Caco-2 (cell line): Measurements from ENCODE around the gene CDKN2B. TPM values are rescaled to one million over a fixed set of nuclear protein-coding genes. Genes with fewer than 3 reads are reported as not detected.

Source experiments
- BruUV-seq: library from RNA; stranded (reverse); fragments of 400-500 nt; replicated peaks from 2 replicates; lab custom pipeline; 2021; lab: Mats Ljungman, UMichigan
- CTCF ChIA-PET: fragments of 300-600 bp; sonication (Branson Sonifier 250); formaldehyde crosslinking; loops from one replicate; lab custom pipeline; 2022; ENCODE audit warnings: antibody characterized with exemption; lab: Charles Lee
- POLR2A ChIA-PET: fragments of 300-600 bp; sonication (Branson Sonifier 250); formaldehyde crosslinking; loops from one replicate; lab custom pipeline; 2022; ENCODE audit warnings: antibody characterized with exemption; lab: Charles Lee
- DNase-seq, 2 experiments: peaks; one replicate each; pipeline versions ENCODE4 v3.0.0 to v3.0.0-alpha.2; 2020 to 2022
- H3K27me3 ChIP-seq: replicated peaks from 2 replicates; pipeline ENCODE4 v1.6.0; 2011; ENCODE audit warnings: low read length; ENCODE audit not compliant: control insufficient read depth, insufficient read depth
- H3K36me3 ChIP-seq: 2 replicates; pipeline ENCODE4 v1.5.1; 2011; ENCODE audit warnings: low read length; ENCODE audit not compliant: control insufficient read depth, insufficient read depth
- H3K4me1 ChIP-seq: fragments of 250-450 bp; sonication (Bioruptor Pico); 2 replicates; pipeline ENCODE4 v1.5.1; 2020; ENCODE audit warnings: mild to moderate bottlenecking
- H3K4me3 ChIP-seq: 2 replicates; pipeline ENCODE4 v1.5.1; 2011; ENCODE audit warnings: low read depth, mild to moderate bottlenecking, control low read depth, low read length
- H3K9me3 ChIP-seq: fragments of 250-450 bp; sonication (Bioruptor Pico); 2 replicates; pipeline ENCODE4 v1.5.1; 2020; ENCODE audit warnings: mild to moderate bottlenecking, moderate library complexity
- H3K27ac Mint-ChIP-seq: one replicate; pipeline ENCODE4 v1.8.0; 2022; ENCODE audit warnings: mixed read lengths; ENCODE audit not compliant: unreplicated experiment
- H3K27me3 Mint-ChIP-seq: one replicate; pipeline ENCODE4 v1.8.0; 2022; ENCODE audit warnings: mixed read lengths; ENCODE audit not compliant: insufficient read depth, unreplicated experiment
- H3K36me3 Mint-ChIP-seq: one replicate; pipeline ENCODE4 v1.8.0; 2022; ENCODE audit warnings: mild to moderate bottlenecking, mixed read lengths; ENCODE audit not compliant: insufficient read depth, unreplicated experiment
- H3K4me1 Mint-ChIP-seq: one replicate; pipeline ENCODE4 v1.8.0; 2022; ENCODE audit warnings: low read depth, mixed read lengths; ENCODE audit not compliant: unreplicated experiment
- H3K4me3 Mint-ChIP-seq: one replicate; pipeline ENCODE4 v1.8.0; 2022; ENCODE audit warnings: mild to moderate bottlenecking, moderate library complexity, mixed read lengths; ENCODE audit not compliant: unreplicated experiment
- H3K9me3 Mint-ChIP-seq: one replicate; pipeline ENCODE4 v1.8.0; 2022; ENCODE audit warnings: mixed read lengths; ENCODE audit not compliant: unreplicated experiment
- intact Hi-C: fragments of 100-400 bp; cut with micrococcal nuclease; formaldehyde crosslinking; loops from one replicate; pipeline ENCODE4 v1.10.0; 2022; ENCODE audit not compliant: unreplicated experiment
- total RNA-seq: library from RNA; stranded (reverse); gene quantifications from 2 replicates; pipeline ENCODE4 v1.2.3, GENCODE V29; 2022
- TF ChIP-seq, protein P1 (sequence below), 2 experiments: fragments of 200-600 bp in 1 of 2; IDR thresholded peaks; 1 replicate in 1 of 2; 2 replicates in 1 of 2; pipeline versions ENCODE4 v1.5.1 to v1.8.0; 2011 to 2022; ENCODE audit warnings: antibody characterized with exemption in 1 of 2, control low read depth in 1 of 2, inconsistent platforms in 1 of 2, low read depth in 1 of 2, low read length in 1 of 2, mild to moderate bottlenecking in 1 of 2, moderate library complexity in 1 of 2; ENCODE audit not compliant: insufficient read depth in 1 of 2, severe bottlenecking in 1 of 2, unreplicated experiment in 1 of 2

CDKN2B gene
- total RNA-seq, 1 experiment from 2014 or later: 7.6 TPM

GRCh38 chr9:22009506-22009867, 382 bp upstream of the CDKN2B start:
- H3K27me3 ChIP-seq: no peaks in the 10 kb centered on the region
- H3K4me3 ChIP-seq: peak overlapping the region; percentile 91
- no peaks in the 10 kb centered on the region for H3K27me3 Mint-ChIP-seq
- no peak for DNase-seq
- H3K4me3 Mint-ChIP-seq: peak overlapping the region; percentile 100
- H3K4me1 ChIP-seq: no peaks in the 10 kb centered on the region
- peaks cover 10% of the 10 kb centered on the region for H3K36me3 Mint-ChIP-seq
- intact Hi-C loops: loop anchor here (1.0 to 2.0 kb wide), 4 partner anchors 15 to 230 kb away; partner anchors contain the start of genes CDKN2A and CDKN2B-AS1
- H3K36me3 ChIP-seq: no peaks in the 10 kb centered on the region
- no peaks in the 10 kb centered on the region for H3K9me3 ChIP-seq
- H3K4me1 Mint-ChIP-seq: no peaks in the 10 kb centered on the region
- BruUV-seq: TSS peak; percentile 63
- ChIA-PET CTCF (interaction anchor here (0.6 to 2.4 kb wide), 11 partner anchors 9 to 235 kb away, joined by 3 to 26 read pairs (median 7); partner anchors contain the start of genes CDKN2A and CDKN2B-AS1), POLR2A (interaction anchor here (0.9 to 1.5 kb wide), 3 partner anchors 9 to 94 kb away, joined by 3 to 9 read pairs (median 6); partner anchors contain the start of genes CDKN2A and CDKN2B-AS1)
- H3K27ac Mint-ChIP-seq: peak overlapping the region; percentile 51
- TF ChIP-seq, protein P1, sequence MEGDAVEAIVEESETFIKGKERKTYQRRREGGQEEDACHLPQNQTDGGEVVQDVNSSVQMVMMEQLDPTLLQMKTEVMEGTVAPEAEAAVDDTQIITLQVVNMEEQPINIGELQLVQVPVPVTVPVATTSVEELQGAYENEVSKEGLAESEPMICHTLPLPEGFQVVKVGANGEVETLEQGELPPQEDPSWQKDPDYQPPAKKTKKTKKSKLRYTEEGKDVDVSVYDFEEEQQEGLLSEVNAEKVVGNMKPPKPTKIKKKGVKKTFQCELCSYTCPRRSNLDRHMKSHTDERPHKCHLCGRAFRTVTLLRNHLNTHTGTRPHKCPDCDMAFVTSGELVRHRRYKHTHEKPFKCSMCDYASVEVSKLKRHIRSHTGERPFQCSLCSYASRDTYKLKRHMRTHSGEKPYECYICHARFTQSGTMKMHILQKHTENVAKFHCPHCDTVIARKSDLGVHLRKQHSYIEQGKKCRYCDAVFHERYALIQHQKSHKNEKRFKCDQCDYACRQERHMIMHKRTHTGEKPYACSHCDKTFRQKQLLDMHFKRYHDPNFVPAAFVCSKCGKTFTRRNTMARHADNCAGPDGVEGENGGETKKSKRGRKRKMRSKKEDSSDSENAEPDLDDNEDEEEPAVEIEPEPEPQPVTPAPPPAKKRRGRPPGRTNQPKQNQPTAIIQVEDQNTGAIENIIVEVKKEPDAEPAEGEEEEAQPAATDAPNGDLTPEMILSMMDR (IDR thresholded peaks at IDR 0.05; ENCODE audit: insufficient read depth in 1 of 2, low read depth in 1 of 2, low read length in 1 of 2, severe bottlenecking in 1 of 2, unreplicated experiment in 1 of 2): no peak
- H3K9me3 Mint-ChIP-seq: no peaks in the 10 kb centered on the region

GRCh38 chr9:22008384-22008716, 755 bp downstream of the CDKN2B start:
- H3K9me3 Mint-ChIP-seq: no peaks in the 10 kb centered on the region
- Histone ChIP-seq H3K36me3 (no peaks in the 10 kb centered on the region), H3K27me3 (no peaks in the 10 kb centered on the region), H3K4me1 (no peaks in the 10 kb centered on the region), H3K9me3 (no peaks in the 10 kb centered on the region), H3K4me3 (peak overlapping the region; percentile 91)
- BruUV-seq: no TSS peak
- intact Hi-C loops: loop anchor here (1.0 to 2.0 kb wide), 3 partner anchors 30 to 194 kb away; no protein-coding TSS in a partner anchor
- CTCF ChIA-PET: interaction anchor here (0.7 to 2.4 kb wide), 12 partner anchors 14 to 236 kb away, joined by 3 to 26 read pairs (median 6); partner anchors contain the start of genes CDKN2A, CDKN2B-AS1 and MTAP
- H3K36me3 Mint-ChIP-seq: peaks cover 10% of the 10 kb centered on the region
- H3K27me3 Mint-ChIP-seq: no peaks in the 10 kb centered on the region
- peak overlapping the region; percentile 51 for H3K27ac Mint-ChIP-seq
- peak overlapping the region; percentile 100 for H3K4me3 Mint-ChIP-seq
- no peaks in the 10 kb centered on the region for H3K4me1 Mint-ChIP-seq
- TF ChIP-seq, protein P1 (IDR thresholded peaks at IDR 0.05; ENCODE audit: insufficient read depth in 1 of 2, low read depth in 1 of 2, low read length in 1 of 2, severe bottlenecking in 1 of 2, unreplicated experiment in 1 of 2): no peak
- no peak for DNase-seq
- POLR2A ChIA-PET: interaction anchor here (0.7 to 1.5 kb wide), 3 partner anchors 14 to 95 kb away, joined by 3 to 9 read pairs (median 6); partner anchors contain the start of genes CDKN2A and CDKN2B-AS1

DNA sequence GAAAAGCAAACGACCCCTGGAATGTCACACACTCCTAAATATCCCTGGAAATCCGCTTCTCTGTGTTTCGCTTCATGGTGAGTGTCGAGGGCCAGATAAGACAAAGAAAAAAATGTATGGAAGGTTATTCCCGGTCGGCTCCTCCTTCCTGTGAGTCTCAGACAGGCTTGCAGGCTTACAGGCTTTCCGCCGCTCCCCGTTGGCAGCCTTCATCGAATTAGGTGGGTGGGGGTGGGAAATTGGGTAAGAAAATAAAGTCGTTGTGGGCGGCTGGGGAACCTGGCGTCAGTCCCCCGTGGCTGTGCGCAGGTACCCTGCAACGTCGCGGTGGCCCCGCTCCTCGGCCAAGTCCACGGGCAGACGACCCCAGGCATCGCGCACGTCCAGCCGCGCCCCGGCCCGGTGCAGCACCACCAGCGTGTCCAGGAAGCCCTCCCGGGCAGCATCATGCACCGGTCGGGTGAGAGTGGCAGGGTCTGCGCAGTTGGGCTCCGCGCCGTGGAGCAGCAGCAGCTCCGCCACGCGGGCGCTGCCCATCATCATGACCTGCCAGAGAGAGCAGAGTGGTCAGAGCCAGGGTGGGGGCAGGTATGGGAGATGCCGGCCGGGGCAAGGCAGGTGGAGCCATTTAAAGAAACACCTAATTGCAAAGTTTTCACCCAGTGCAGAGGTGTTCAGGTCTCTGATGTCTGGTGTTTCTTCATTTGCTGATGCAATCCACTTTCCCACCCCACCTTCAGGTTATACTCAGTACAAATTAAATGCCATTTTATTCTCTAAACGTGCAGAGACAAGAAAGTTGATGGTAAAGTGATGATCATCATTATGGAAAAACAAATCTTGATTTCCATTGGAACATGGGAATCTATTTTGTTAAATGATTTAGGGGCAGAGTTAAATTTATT, 3.2 kb downstream of the CDKN2B start:
- Mint-ChIP-seq H3K4me1 (no peaks in the 10 kb centered on the region), H3K27ac (no peak overlapping the region), H3K36me3 (peaks cover 10% of the 10 kb centered on the region), H3K4me3 (no peak overlapping the region), H3K9me3 (no peaks in the 10 kb centered on the region), H3K27me3 (no peaks in the 10 kb centered on the region)
- Histone ChIP-seq H3K9me3 (no peaks in the 10 kb centered on the region), H3K4me1 (no peaks in the 10 kb centered on the region), H3K36me3 (no peaks in the 10 kb centered on the region), H3K4me3 (no peak overlapping the region), H3K27me3 (no peaks in the 10 kb centered on the region)
- DNase-seq: no peak
- TF ChIP-seq, protein P1 (IDR thresholded peaks at IDR 0.05; ENCODE audit: insufficient read depth in 1 of 2, low read depth in 1 of 2, low read length in 1 of 2, severe bottlenecking in 1 of 2, unreplicated experiment in 1 of 2): no peak
- intact Hi-C loops: no loop called here
- POLR2A ChIA-PET: no interaction called here
- CTCF ChIA-PET: no interaction called here
- BruUV-seq: no TSS peak
